WTC11 (cell line): ENCODE results near the gene TRIM13. TPM values are rescaled to one million over a fixed set of nuclear protein-coding genes. Genes with fewer than 3 reads are reported as not detected.

Experiments used
- ATAC-seq: fragments of 200-7000 bp; cut with Tn5 transposase; 2 replicates; pipeline ENCODE4 v1.10.0; 2021; ENCODE audit warnings: mild to moderate bottlenecking, moderate library complexity
- CTCF ChIA-PET: fragments of 300-600 bp; sonication (Branson Sonifier 250); formaldehyde crosslinking; loops from one replicate; lab custom pipeline; 2021; ENCODE audit warnings: antibody characterized with exemption; lab: Charles Lee
- POLR2A ChIA-PET: fragments of 350-600 bp; sonication (Branson Sonifier 250); formaldehyde crosslinking; loops from one replicate; lab custom pipeline; 2021; ENCODE audit warnings: antibody characterized with exemption; lab: Charles Lee
- DNase-seq: peaks from one replicate; pipeline ENCODE4 v3.0.0; 2021; ENCODE audit warnings: low spot score
- H3K27ac Mint-ChIP-seq: 2 replicates; pipeline ENCODE4 v1.8.0; 2021; ENCODE audit warnings: mixed read lengths
- H3K27me3 Mint-ChIP-seq: 2 replicates; pipeline ENCODE4 v1.8.0; 2021; ENCODE audit warnings: low read depth, mild to moderate bottlenecking, moderate library complexity, mixed read lengths
- H3K36me3 Mint-ChIP-seq: 2 replicates; pipeline ENCODE4 v1.8.0; 2021; ENCODE audit warnings: mixed read lengths
- H3K4me1 Mint-ChIP-seq: 2 replicates; pipeline ENCODE4 v1.8.0; 2022; ENCODE audit warnings: mixed read lengths
- H3K4me3 Mint-ChIP-seq: 2 replicates; pipeline ENCODE4 v1.8.0; 2021; ENCODE audit warnings: mild to moderate bottlenecking, moderate library complexity, mixed read lengths
- H3K9me3 Mint-ChIP-seq: 2 replicates; pipeline ENCODE4 v1.8.0; 2021; ENCODE audit warnings: mixed read lengths
- CTCF ChIP-seq: fragments of 200-600 bp; IDR thresholded peaks from 2 replicates; pipeline ENCODE4 v1.8.0; 2022; ENCODE audit warnings: antibody characterized with exemption
- ELF4 ChIP-seq: sonication (generic); formaldehyde crosslinking; IDR thresholded peaks from 2 replicates; pipeline ENCODE4 v1.8.1; 2022; ENCODE audit warnings: low read depth, mild to moderate bottlenecking, moderate library complexity, missing genetic modification reagents
- IRF2 ChIP-seq: sonication (generic); formaldehyde crosslinking; IDR thresholded peaks from 2 replicates; pipeline ENCODE4 v1.8.0; 2022; ENCODE audit warnings: low read depth, missing genetic modification reagents, borderline replicate concordance
- ZNF138 ChIP-seq: sonication (generic); formaldehyde crosslinking; conservative IDR thresholded peaks from 2 replicates; pipeline ENCODE4 v1.8.1; 2022; ENCODE audit warnings: mild to moderate bottlenecking, moderate library complexity, missing genetic modification reagents
- ZNF317 ChIP-seq: sonication (generic); formaldehyde crosslinking; IDR thresholded peaks from 2 replicates; pipeline ENCODE4 v1.8.1; 2023; ENCODE audit warnings: low read depth, mild to moderate bottlenecking, moderate library complexity, missing genetic modification reagents, borderline replicate concordance
- ZNF416 ChIP-seq: fragments of 250-450 bp; sonication (Bioruptor Pico); IDR thresholded peaks from 2 replicates; pipeline ENCODE4 v1.9.0; 2021; ENCODE audit warnings: mild to moderate bottlenecking, inconsistent platforms
- total RNA-seq: library from RNA; stranded (reverse); gene quantifications from 3 replicates; pipeline ENCODE4 v1.2.3, GENCODE V29; 2021
- TF ChIP-seq, protein P1 (sequence below): sonication (generic); formaldehyde crosslinking; IDR thresholded peaks from 2 replicates; pipeline ENCODE4 v1.8.0; 2023; ENCODE audit warnings: mild to moderate bottlenecking, missing genetic modification reagents
- TF ChIP-seq, protein P2 (sequence below): sonication (generic); formaldehyde crosslinking; conservative IDR thresholded peaks from 2 replicates; pipeline ENCODE4 v1.8.1; 2023; ENCODE audit warnings: mild to moderate bottlenecking, low read depth, missing genetic modification reagents, moderate library complexity

The TRIM13 gene
- total RNA-seq, 1 experiment from 2014 or later = 27.5 TPM

GRCh38 chr13:50011461-50011860, 14.6 kb downstream of the TRIM13 start (continued):
- TF ChIP-seq, protein P1, sequence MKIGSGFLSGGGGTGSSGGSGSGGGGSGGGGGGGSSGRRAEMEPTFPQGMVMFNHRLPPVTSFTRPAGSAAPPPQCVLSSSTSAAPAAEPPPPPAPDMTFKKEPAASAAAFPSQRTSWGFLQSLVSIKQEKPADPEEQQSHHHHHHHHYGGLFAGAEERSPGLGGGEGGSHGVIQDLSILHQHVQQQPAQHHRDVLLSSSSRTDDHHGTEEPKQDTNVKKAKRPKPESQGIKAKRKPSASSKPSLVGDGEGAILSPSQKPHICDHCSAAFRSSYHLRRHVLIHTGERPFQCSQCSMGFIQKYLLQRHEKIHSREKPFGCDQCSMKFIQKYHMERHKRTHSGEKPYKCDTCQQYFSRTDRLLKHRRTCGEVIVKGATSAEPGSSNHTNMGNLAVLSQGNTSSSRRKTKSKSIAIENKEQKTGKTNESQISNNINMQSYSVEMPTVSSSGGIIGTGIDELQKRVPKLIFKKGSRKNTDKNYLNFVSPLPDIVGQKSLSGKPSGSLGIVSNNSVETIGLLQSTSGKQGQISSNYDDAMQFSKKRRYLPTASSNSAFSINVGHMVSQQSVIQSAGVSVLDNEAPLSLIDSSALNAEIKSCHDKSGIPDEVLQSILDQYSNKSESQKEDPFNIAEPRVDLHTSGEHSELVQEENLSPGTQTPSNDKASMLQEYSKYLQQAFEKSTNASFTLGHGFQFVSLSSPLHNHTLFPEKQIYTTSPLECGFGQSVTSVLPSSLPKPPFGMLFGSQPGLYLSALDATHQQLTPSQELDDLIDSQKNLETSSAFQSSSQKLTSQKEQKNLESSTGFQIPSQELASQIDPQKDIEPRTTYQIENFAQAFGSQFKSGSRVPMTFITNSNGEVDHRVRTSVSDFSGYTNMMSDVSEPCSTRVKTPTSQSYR (CRISPR knock-in tag) = no peak
- TF ChIP-seq ZNF317 = no peak

- ChIA-PET POLR2A (interaction anchor here (1.2 to 1.8 kb wide), 2 partner anchors 15 to 68 kb away, joined by 3 to 4 read pairs; partner anchors contain the start of gene TRIM13), CTCF (no interaction called here)
- H3K4me3 Mint-ChIP-seq = no peak overlapping the region
- H3K9me3 Mint-ChIP-seq = no peaks in the 10 kb centered on the region
- DNase-seq = no peak
- H3K27me3 Mint-ChIP-seq = no peaks in the 10 kb centered on the region
- peaks cover 39% of the 10 kb centered on the region for H3K4me1 Mint-ChIP-seq
- H3K36me3 Mint-ChIP-seq = peaks cover 45% of the 10 kb centered on the region
- ATAC-seq = no peak
- TF ChIP-seq ZNF416 (CRISPR knock-in tag) = no peak
- TF ChIP-seq ELF4 = no peak
- TF ChIP-seq CTCF = no peak
- TF ChIP-seq, protein P2, sequence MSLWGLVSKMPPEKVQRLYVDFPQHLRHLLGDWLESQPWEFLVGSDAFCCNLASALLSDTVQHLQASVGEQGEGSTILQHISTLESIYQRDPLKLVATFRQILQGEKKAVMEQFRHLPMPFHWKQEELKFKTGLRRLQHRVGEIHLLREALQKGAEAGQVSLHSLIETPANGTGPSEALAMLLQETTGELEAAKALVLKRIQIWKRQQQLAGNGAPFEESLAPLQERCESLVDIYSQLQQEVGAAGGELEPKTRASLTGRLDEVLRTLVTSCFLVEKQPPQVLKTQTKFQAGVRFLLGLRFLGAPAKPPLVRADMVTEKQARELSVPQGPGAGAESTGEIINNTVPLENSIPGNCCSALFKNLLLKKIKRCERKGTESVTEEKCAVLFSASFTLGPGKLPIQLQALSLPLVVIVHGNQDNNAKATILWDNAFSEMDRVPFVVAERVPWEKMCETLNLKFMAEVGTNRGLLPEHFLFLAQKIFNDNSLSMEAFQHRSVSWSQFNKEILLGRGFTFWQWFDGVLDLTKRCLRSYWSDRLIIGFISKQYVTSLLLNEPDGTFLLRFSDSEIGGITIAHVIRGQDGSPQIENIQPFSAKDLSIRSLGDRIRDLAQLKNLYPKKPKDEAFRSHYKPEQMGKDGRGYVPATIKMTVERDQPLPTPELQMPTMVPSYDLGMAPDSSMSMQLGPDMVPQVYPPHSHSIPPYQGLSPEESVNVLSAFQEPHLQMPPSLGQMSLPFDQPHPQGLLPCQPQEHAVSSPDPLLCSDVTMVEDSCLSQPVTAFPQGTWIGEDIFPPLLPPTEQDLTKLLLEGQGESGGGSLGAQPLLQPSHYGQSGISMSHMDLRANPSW (CRISPR knock-in tag) = no peak
- H3K27ac Mint-ChIP-seq = peak overlapping the region; percentile 8
Measured at GRCh38 chr13:50012396-50013169, 15.7 kb downstream of the TRIM13 start.

DNA sequence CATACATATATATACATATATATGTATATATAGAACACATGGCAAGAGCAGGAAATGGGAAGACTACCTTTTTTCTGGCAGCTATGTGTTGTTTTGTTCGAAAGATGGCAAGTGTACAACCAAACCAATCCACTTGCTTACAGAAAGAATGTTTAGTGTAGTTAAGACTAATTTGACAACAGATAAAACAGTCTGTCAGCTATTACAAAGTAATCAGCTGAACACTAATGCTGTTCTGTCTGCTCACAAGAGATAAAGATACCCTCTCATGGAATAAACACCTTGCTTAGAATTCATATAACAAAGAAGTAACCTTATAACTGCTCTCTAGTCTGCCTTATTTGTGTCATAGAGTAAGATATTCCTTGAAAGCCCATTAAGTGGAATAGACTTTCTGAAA, 17.5 kb downstream of the TRIM13 start:
- Mint-ChIP-seq H3K9me3 (peaks cover 6% of the 10 kb centered on the region; the same call in 1 of the 2 replicates), H3K27ac (peak overlapping the region; percentile 84), H3K27me3 (no peaks in the 10 kb centered on the region), H3K4me3 (peak overlapping the region; percentile 28; the same call in 1 of the 2 replicates), H3K36me3 (peaks cover 46% of the 10 kb centered on the region), H3K4me1 (peaks cover 42% of the 10 kb centered on the region)
- ChIA-PET CTCF (interaction anchor here (0.7 to 2.6 kb wide), 4 partner anchors 15 to 901 kb away, joined by 3 to 13 read pairs (median 4); partner anchors contain the start of gene TRIM13), POLR2A (interaction anchor here (1.6 kb wide), 1 partner anchor 17 kb away, joined by 7 read pairs; the partner anchor contains the start of gene TRIM13)
- DNase-seq (no peak), ATAC-seq (no peak)
- no peak for TF ChIP-seq IRF2 (CRISPR knock-in tag)
- TF ChIP-seq ZNF138 = no peak

DNA sequence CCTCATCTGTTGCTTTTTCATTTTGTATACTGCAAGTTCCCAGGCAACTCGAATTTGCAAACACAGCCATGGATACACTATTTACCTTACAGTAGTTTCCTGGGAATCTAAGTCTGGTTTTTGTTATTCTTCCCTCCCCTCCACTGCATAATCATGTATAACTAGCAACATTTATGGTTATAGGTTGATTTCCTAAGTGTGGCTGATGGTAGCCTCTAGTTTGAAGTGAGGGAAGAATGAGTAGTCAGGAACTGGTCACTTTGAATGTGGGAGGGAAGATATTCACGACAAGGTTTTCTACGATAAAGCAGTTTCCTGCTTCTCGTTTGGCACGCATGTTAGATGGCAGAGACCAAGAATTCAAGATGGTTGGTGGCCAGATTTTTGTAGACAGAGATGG, 18.4 kb downstream of the TRIM13 start, which contains the start of gene KCNRG:
KCNRG (plus strand) TSS at position 187 of the 400 bp plus-strand sequence; CDS start at position 237, 50 bp downstream.
- ChIA-PET POLR2A (interaction anchor here (1.6 kb wide), 1 partner anchor 18 kb away, joined by 7 read pairs; the partner anchor contains the start of gene TRIM13), CTCF (interaction anchor here (0.6 to 2.6 kb wide), 3 partner anchors 18 to 897 kb away, joined by 4 to 13 read pairs (median 4); partner anchors contain the start of gene TRIM13)
- H3K27me3 Mint-ChIP-seq = no peaks in the 10 kb centered on the region
- peak; percentile 68 for ATAC-seq
- H3K9me3 Mint-ChIP-seq = peaks cover 6% of the 10 kb centered on the region; the same call in 1 of the 2 replicates
- peaks cover 41% of the 10 kb centered on the region for H3K4me1 Mint-ChIP-seq
- H3K4me3 Mint-ChIP-seq = peak within 1 kb of the TSS; percentile 31
- no peak for DNase-seq
- peak within 1 kb of the TSS; percentile 90 for H3K27ac Mint-ChIP-seq
- no peak for TF ChIP-seq ZNF416 (CRISPR knock-in tag)
- peaks cover 40% of the 10 kb centered on the region for H3K36me3 Mint-ChIP-seq
